MG63 (cell line): ENCODE measurements around the gene SLC13A5. TPM values are rescaled to one million over a fixed set of nuclear protein-coding genes. Genes with fewer than 3 reads are reported as not detected.
A peak's percentile ranks its signal among the peaks of the same experiment; 100 is the strongest.
"Not testable (repeated sequence)": the region's sequence is repeated elsewhere in the genome, so short reads cannot be mapped to it uniquely, and the experiment has no call there.

ENCODE experiments used
- DNase-seq: peaks from one replicate; pipeline ENCODE4 v3.0.0-alpha.2; 2020
- H3K27me3 ChIP-seq: fragments of 250-450 bp; sonication (Bioruptor Pico); 2 replicates; pipeline ENCODE4 v1.5.1; 2020; ENCODE audit warnings: mild to moderate bottlenecking, moderate library complexity
- H3K36me3 ChIP-seq: fragments of 250-450 bp; sonication (Bioruptor Pico); 2 replicates; pipeline ENCODE4 v1.5.1; 2020; ENCODE audit warnings: mild to moderate bottlenecking, moderate library complexity
- H3K4me3 ChIP-seq: fragments of 250-450 bp; sonication (Bioruptor Pico); 2 replicates; pipeline ENCODE4 v1.5.1; 2020; ENCODE audit warnings: mild to moderate bottlenecking, moderate library complexity
- H3K9me3 ChIP-seq: fragments of 250-450 bp; sonication (Bioruptor Pico); 2 replicates; pipeline ENCODE4 v1.5.1; 2020; ENCODE audit warnings: mild to moderate bottlenecking, moderate library complexity
- total RNA-seq: library from RNA; depleted of rRNA; stranded (reverse); fragments of >200 nt; shearing (Covaris generic); gene quantifications from 2 replicates; pipeline ENCODE4 v1.2.3, GENCODE V29; 2014; ENCODE audit warnings: low replicate concordance; rRNA removed

Gene SLC13A5
- not detected in 2 replicates for total RNA-seq

GRCh38 chr17:6713130-6713917 is at the start of gene SLC13A5:
TSS of gene SLC13A5 (minus strand) at chr17:6713369. CDS start at chr17:6713333, 36 bp downstream.
- H3K4me3 ChIP-seq, result no peak within 1 kb of the TSS
- H3K9me3 ChIP-seq, result no peaks in the 10 kb centered on the region
- H3K36me3 ChIP-seq, result no peaks in the 10 kb centered on the region
- no peaks in the 10 kb centered on the region for H3K27me3 ChIP-seq
- no peak for DNase-seq

DNA sequence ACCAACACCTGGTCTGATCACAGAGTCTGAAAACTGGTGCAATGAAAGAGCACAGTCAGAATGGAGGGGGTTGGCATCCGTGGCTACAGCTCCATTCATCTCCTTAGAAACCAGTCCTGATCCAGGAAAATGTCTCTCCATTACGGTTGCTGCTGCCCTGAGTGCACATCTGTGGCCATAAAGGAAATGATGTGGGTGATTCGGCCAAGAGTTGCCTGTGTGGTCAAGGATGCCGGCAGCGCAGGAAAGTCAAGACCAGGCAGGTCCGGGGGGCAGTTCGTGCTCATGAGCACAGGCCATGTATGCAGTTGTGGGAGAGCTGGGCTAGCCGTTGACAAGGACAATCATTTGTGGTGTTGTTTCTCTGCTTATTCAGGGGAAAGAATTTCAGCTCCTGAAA is 48.6 kb upstream of the SLC13A5 start:
- no peak for DNase-seq
- H3K9me3 ChIP-seq, result no peaks in the 10 kb centered on the region
- H3K4me3 ChIP-seq, result no peak overlapping the region
- no peaks in the 10 kb centered on the region for H3K36me3 ChIP-seq
- no peaks in the 10 kb centered on the region for H3K27me3 ChIP-seq

- H3K9me3 ChIP-seq, result no peaks in the 10 kb centered on the region
- H3K36me3 ChIP-seq, result no peaks in the 10 kb centered on the region
- H3K4me3 ChIP-seq, result no peak overlapping the region
- no peak for DNase-seq
- no peaks in the 10 kb centered on the region for H3K27me3 ChIP-seq
These were observed 44.6 kb upstream of the SLC13A5 start for GRCh38 chr17:6757747-6758146.

GRCh38 chr17:6756425-6757031 is 43.4 kb upstream of the SLC13A5 start:
- Histone ChIP-seq H3K4me3 (peak overlapping the region; percentile 44), H3K36me3 (no peaks in the 10 kb centered on the region), H3K9me3 (no peaks in the 10 kb centered on the region), H3K27me3 (no peaks in the 10 kb centered on the region)
- DNase-seq, result no peak

DNA sequence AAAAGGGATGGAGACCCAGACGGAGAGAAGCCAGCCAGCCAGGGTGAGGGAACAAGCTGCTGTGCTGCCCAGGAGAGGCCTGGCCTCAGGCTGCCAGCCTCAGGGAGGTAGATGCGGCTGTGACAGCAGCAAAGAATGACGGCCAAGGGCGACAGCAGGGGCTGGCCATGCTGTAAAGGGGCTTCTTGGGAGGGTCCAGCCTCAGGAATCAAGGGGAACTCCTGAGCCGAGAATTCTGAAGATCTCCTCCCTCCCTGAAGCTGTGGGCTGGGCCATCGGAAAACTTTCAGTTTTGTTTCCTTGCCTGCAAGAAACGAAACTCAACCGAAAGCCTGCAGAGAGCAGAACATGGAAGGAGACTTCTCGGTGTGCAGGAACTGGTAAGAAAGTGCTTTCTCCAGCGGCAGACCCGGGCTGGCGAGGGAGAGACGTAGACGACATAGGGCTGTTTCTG is 42.6 kb upstream of the SLC13A5 start, which contains the start of gene XAF1:
Gene XAF1, plus strand, starts transcription at position 316 of the 454 bp plus-strand sequence. Its CDS starts 33 bp downstream, at position 349.
- Histone ChIP-seq H3K36me3 (no peaks in the 10 kb centered on the region), H3K27me3 (no peaks in the 10 kb centered on the region), H3K4me3 (peak within 1 kb of the TSS; percentile 44), H3K9me3 (no peaks in the 10 kb centered on the region)
- DNase-seq, result peak; percentile 25

- Histone ChIP-seq H3K27me3 (no peaks in the 10 kb centered on the region), H3K36me3 (no peaks in the 10 kb centered on the region), H3K4me3 (peak overlapping the region; percentile 44), H3K9me3 (no peaks in the 10 kb centered on the region)
- DNase-seq, result peak; percentile 67
These were observed 42.1 kb upstream of the SLC13A5 start for GRCh38 chr17:6755281-6755680.

GRCh38 chr17:6753546-6753945 is 40.4 kb upstream of the SLC13A5 start:
- no peak overlapping the region for H3K4me3 ChIP-seq
- H3K27me3 ChIP-seq, result no peaks in the 10 kb centered on the region
- DNase-seq, result no peak
- no peaks in the 10 kb centered on the region for H3K36me3 ChIP-seq
- no peaks in the 10 kb centered on the region for H3K9me3 ChIP-seq

DNA sequence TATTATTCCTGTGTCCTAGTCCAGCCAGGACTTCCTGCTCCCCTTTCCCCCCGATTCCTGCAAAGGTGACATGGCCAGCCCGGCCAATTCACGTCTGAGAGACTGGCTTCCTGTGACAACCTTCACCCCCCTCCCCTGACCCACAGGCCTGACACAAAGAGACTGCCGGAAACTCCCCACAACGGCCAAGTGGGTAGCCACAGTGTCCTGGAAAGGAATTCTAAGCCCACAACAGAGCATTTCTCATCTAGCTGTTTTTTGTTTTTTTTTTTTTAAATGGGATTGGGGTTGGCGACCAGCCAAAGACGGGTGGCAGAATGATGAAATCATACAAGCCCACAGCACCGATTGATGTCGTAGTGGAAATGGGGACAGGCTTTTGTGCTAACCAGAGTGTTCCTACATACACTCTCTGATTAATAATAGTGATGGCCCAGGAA is 39.9 kb upstream of the SLC13A5 start:
- Histone ChIP-seq H3K36me3 (no peaks in the 10 kb centered on the region), H3K4me3 (no peak overlapping the region), H3K9me3 (no peaks in the 10 kb centered on the region), H3K27me3 (no peaks in the 10 kb centered on the region)
- DNase-seq, result peak; percentile 49

GRCh38 chr17:6752068-6752909 is 39.1 kb upstream of the SLC13A5 start:
- DNase-seq, result peak; percentile 85
- H3K4me3 ChIP-seq, result no peak overlapping the region

GRCh38 chr17:6749519-6749918 is 36.4 kb upstream of the SLC13A5 start:
- Histone ChIP-seq H3K9me3 (no peaks in the 10 kb centered on the region), H3K4me3 (no peak overlapping the region), H3K36me3 (no peaks in the 10 kb centered on the region), H3K27me3 (no peaks in the 10 kb centered on the region)
- no peak for DNase-seq

More at GRCh38 chr17:6752068-6752909, 39.1 kb upstream of the SLC13A5 start:
- Histone ChIP-seq H3K9me3 (no peaks in the 10 kb centered on the region), H3K36me3 (no peaks in the 10 kb centered on the region), H3K27me3 (no peaks in the 10 kb centered on the region)

GRCh38 chr17:6748617-6749016 is 35.4 kb upstream of the SLC13A5 start:
- DNase-seq, result no peak
- H3K9me3 ChIP-seq, result no peaks in the 10 kb centered on the region
- H3K4me3 ChIP-seq, result no peak overlapping the region
- no peaks in the 10 kb centered on the region for H3K36me3 ChIP-seq
- H3K27me3 ChIP-seq, result no peaks in the 10 kb centered on the region

DNA sequence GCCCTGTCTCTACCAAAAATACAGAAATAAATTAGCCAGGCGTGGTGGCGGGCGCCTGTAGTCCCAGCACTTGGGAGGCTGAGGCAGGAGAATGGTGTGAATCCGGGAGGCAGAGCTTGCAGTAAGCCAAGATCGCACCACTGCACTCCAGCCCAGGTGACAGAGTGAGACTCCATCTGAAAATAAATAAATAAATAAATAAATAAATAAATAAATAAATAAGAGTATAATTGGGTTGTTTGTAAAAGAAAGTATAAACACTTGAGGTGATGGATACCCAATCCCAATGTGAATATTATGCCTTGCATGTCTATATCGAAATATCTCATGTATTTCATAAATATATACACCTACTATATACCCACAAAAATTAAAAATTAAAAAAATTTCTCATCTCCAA is 33.5 kb upstream of the SLC13A5 start:
- not testable (repeated sequence) for H3K4me3 ChIP-seq, H3K9me3 ChIP-seq, H3K36me3 ChIP-seq, DNase-seq, H3K27me3 ChIP-seq

- no peak overlapping the region for H3K4me3 ChIP-seq
- DNase-seq, result no peak
- no peaks in the 10 kb centered on the region for H3K36me3 ChIP-seq
- H3K27me3 ChIP-seq, result no peaks in the 10 kb centered on the region
- no peaks in the 10 kb centered on the region for H3K9me3 ChIP-seq
These were observed 16.4 kb upstream of the SLC13A5 start for GRCh38 chr17:6729531-6729930.

DNA sequence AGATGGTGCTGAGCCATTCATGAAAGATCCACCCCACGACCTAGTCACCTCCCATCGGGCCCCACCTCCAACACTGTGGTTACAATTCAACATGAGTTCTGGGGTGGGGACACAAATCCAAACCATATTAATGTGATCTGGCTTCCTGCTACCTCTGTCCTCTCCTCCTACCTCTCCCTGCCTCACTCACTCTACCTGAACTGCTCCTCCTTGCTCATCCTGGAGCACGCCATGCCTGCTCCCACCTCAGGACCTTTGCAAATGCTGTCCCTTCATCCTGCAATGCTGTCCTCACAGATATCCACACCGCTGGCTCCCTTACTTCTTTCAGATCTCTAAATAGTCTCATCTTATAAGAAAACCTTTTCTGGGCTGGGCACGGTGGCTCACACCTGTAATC is 10.8 kb upstream of the SLC13A5 start:
- Histone ChIP-seq H3K4me3 (no peak overlapping the region), H3K9me3 (no peaks in the 10 kb centered on the region), H3K36me3 (no peaks in the 10 kb centered on the region), H3K27me3 (no peaks in the 10 kb centered on the region)
- DNase-seq, result no peak

- no peak for DNase-seq
- Histone ChIP-seq H3K4me3 (no peak overlapping the region), H3K27me3 (no peaks in the 10 kb centered on the region)
These were observed 8.6 kb upstream of the SLC13A5 start for GRCh38 chr17:6721744-6722143.

GRCh38 chr17:6716736-6717135 is 3.6 kb upstream of the SLC13A5 start:
- Histone ChIP-seq H3K27me3 (no peaks in the 10 kb centered on the region), H3K36me3 (no peaks in the 10 kb centered on the region), H3K4me3 (no peak overlapping the region), H3K9me3 (no peaks in the 10 kb centered on the region)
- DNase-seq, result no peak

More at GRCh38 chr17:6721744-6722143, 8.6 kb upstream of the SLC13A5 start:
- H3K9me3 ChIP-seq, result no peaks in the 10 kb centered on the region
- no peaks in the 10 kb centered on the region for H3K36me3 ChIP-seq
